Aorta (tissue), 5 donors: Measurements from ENCODE around the gene RANBP3. TPM values are rescaled to one million over a fixed set of nuclear protein-coding genes. Genes with fewer than 3 reads are reported as not detected.

ENCODE experiments used
- ATAC-seq: fragments of 200-7000 bp; cut with Tn5 transposase; one replicate; pipeline ENCODE4 v1.9.1; 2022; ENCODE audit warnings: moderate library complexity; ENCODE audit not compliant: low FRiP score
- DNase-seq, 2 donors: peaks; one replicate each; pipeline ENCODE4 v3.0.0-alpha.2; 2020
- H3K27ac ChIP-seq, 2 donors: one replicate each; pipeline ENCODE4 v1.5.1; 2013; ENCODE audit warnings: low read length in 2 of 2, mild to moderate bottlenecking in 2 of 2, moderate library complexity in 2 of 2, control low read depth in 1 of 2, inconsistent platforms in 1 of 2, low read depth in 1 of 2
- H3K27me3 ChIP-seq, 2 donors: one replicate each; pipeline ENCODE4 v1.6.1; 2013; ENCODE audit warnings: control low read depth in 1 of 2, low read length in 1 of 2, mild to moderate bottlenecking in 1 of 2, moderate library complexity in 1 of 2; ENCODE audit not compliant: insufficient read depth in 2 of 2, control insufficient read depth in 1 of 2
- H3K36me3 ChIP-seq, 2 donors: one replicate each; pipeline ENCODE4 v1.6.1; 2013; ENCODE audit warnings: control low read depth in 1 of 2, low read length in 1 of 2, mild to moderate bottlenecking in 1 of 2; ENCODE audit not compliant: insufficient read depth in 2 of 2, control insufficient read depth in 1 of 2
- H3K4me1 ChIP-seq, 2 donors: one replicate each; pipeline ENCODE4 v1.6.1; 2013; ENCODE audit warnings: low read length in 2 of 2, control low read depth in 1 of 2, mild to moderate bottlenecking in 1 of 2, moderate library complexity in 1 of 2; ENCODE audit not compliant: insufficient read depth in 2 of 2, control insufficient read depth in 1 of 2
- H3K4me3 ChIP-seq, 2 donors: one replicate each; pipeline ENCODE4 v1.5.1; 2013; ENCODE audit warnings: low read length in 2 of 2, control low read depth in 1 of 2, mild to moderate bottlenecking in 1 of 2
- H3K9me3 ChIP-seq: one replicate; pipeline ENCODE4 v1.6.1; 2013; ENCODE audit warnings: mild to moderate bottlenecking, low read length; ENCODE audit not compliant: control insufficient read depth
- WGBS, 2 donors: extraction: QIAGEN DNeasy Blood & Tissue Kit; methylation state at CpG; one replicate each; pipeline ENCODE4 v1.1.7; 2013; 5-methylcytosine and 5-hydroxymethylcytosine counted together
- intact Hi-C, 2 donors: fragments of 100-400 bp; cut with DNase I; formaldehyde crosslinking; loops; one replicate each; pipeline versions ENCODE4 v1.14.2 to v1.15.0; 2022
- polyA plus RNA-seq, 2 donors: library from polyadenylated mRNA; stranded (reverse); fragments of 200-250 nt; gene quantifications; one replicate each; pipeline ENCODE4 v1.2.3, GENCODE V29; 2013
- total RNA-seq, 2 donors: library from RNA; stranded (reverse); fragmentation: NEBNext Ultra II Directional; extraction: Animal tissue kit (Norgen Biotek cat#: 25700); gene quantifications; one replicate each; pipeline ENCODE4 v1.2.1, GENCODE V29; 2021
- donor health status: healthy with polysubstance abuse.
- donor health status: Bipolar disorder and iron deficiency.
- donor health status: DM: no; HTN: no; CAD: no.
- donor health status: DM: no; HTN: no; CAD: no.
- donor health status: DM: yes; HTN: yes; CAD: no.

Gene RANBP3
- total and polyA plus RNA-seq, 4 donors, result 19.5 to 63.2 (median 50.6) TPM

DNA sequence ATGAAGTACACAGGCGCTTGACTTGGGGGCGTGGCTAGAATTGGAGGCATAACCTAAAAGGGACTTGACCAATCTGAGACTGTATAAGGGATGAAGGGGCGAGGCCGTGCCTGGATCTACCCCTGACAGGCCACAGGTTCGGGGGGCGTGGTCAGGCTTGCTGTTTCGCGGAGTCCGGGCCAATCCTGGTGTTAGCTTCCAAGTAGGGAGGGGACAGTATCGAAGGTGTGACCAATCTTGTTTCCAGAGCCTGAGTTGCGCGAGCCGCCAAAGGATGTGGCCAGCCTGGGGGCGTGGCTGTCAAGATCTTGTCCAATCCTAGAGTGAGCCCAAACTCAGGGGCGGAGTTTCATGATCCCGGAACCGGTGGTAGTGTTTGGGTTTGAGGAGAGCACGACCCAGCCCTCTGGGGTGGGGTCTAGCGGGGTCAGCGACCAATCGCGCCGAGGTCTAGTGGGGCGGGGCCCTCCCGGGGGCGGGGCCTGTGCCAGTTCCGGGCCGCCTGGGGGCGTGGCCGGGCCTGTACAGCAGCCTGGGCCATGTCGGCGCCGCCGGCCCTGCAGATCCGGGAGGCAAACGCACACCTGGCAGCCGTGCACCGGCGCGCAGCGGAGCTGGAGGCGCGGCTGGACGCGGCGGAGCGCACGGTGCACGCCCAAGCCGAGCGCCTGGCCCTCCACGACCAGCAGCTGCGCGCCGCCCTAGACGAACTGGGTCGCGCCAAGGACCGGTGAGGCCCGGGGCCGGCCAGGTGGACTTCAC lies 73.4 kb downstream of the RANBP3 start, which contains the start of gene VMAC:
Gene VMAC (plus strand): TSS at position 521 of the 762 bp plus-strand sequence. CDS start 19 bp downstream, at position 540.
- ATAC-seq (peak; percentile 93), DNase-seq (peak; percentile 100)
- no peaks in the 10 kb centered on the region for H3K9me3 ChIP-seq
- peak within 1 kb of the TSS in 1 of 2 donors; percentile 58 for H3K27ac ChIP-seq
- WGBS, 2 donors, result 0% methylated on average over 61 of the region's 61 CpGs
- H3K36me3 ChIP-seq, result peaks cover 0 to 3% of the 10 kb centered on the region in 2 donors
- peak within 1 kb of the TSS; percentile 55 to 63 for H3K4me3 ChIP-seq
- H3K27me3 ChIP-seq, result no peaks in the 10 kb centered on the region
- intact Hi-C loops, result loop anchor here in 1 of 2 donors (1.0 kb wide), 1 partner anchor 184 kb away; the partner anchor contains the start of genes CATSPERD and LONP1
- no peaks in the 10 kb centered on the region for H3K4me1 ChIP-seq

DNA sequence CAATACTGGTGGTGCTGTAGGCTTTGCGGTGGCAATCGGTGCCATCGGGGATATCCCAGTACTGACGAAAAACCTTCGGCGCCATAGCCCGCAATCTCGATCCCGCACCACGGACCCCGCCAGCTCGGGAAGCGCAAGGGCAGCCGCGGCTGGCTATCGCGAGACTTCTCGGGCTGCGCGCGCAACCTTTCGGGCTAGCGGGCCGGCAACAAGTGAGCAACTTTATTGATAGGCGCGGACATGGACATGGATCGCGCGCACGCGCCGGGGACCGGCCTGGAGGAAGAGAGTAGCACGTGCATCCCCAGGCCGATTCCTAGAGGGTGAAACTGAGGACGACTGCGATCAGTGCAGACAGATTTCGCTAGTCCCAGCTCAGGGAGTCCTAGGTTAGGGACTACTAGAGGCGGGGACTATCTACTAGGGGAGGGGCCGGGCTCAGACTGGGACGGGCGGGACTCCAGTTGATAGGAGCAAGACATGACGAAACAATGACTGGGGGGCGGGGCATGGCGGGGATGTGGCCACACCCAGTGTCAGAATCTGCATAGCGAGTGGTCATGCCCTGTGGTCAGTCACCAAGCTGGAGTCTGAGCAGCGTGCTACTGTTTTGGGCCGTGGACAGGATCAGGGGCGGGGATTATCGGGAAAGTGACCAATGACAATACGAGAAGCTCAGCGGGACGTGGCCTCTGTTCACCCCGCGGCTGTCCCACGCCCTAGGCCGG lies 74.2 kb downstream of the RANBP3 start, which contains the start of gene NDUFA11:
Gene NDUFA11 (minus strand): TSS at position 167 of the 728 bp plus-strand sequence. CDS start 82 bp downstream, at position 85.
- DNase-seq (peak; percentile 99), ATAC-seq (peak; percentile 91)
- Histone ChIP-seq H3K27ac (peak within 1 kb of the TSS in 1 of 2 donors; percentile 28), H3K27me3 (no peaks in the 10 kb centered on the region), H3K4me1 (no peaks in the 10 kb centered on the region), H3K4me3 (peak within 1 kb of the TSS; percentile 4 to 63), H3K36me3 (no peaks in the 10 kb centered on the region), H3K9me3 (no peaks in the 10 kb centered on the region)
- intact Hi-C loops, result loop anchor here in 1 of 2 donors (1.0 kb wide), 1 partner anchor 183 kb away; the partner anchor contains the start of genes CATSPERD and LONP1
- 0 to 1% methylated on average over 57 of the region's 57 CpGs for WGBS, 2 donors

DNA sequence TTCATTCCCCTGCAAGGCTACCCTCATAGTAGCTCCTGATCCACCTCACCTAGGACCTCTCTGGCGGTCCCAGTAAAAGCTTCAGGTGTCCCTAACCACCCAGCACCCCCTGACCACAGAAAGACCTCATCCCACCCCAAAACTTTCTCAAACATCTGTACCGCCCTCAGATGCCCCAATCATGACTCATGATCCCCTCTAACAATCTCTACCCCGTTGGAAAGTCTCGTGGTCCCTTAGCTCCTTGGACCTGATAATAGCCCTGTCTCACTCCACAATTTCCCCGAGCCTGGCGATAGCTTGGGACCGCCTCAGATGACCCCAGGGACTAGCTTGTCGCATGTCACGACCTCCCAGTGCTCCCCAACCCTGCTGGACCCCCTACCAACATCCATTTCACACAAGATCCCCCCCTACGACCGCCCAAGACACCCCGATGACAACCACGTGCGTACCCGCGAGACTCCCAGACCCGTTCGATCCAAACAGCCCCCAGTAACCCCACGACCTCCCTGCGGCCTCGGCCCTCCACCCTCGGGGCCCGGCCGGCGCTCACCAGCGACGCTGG lies 74.8 kb downstream of the RANBP3 start:
- Histone ChIP-seq H3K36me3 (no peaks in the 10 kb centered on the region), H3K4me3 (peak overlapping the region; percentile 4 to 63), H3K9me3 (no peaks in the 10 kb centered on the region), H3K27ac (peak overlapping the region in 1 of 2 donors; percentile 6), H3K4me1 (no peaks in the 10 kb centered on the region), H3K27me3 (no peaks in the 10 kb centered on the region)
- no peak for DNase-seq
- 2% methylated on average over 27 of the region's 27 CpGs for WGBS, 2 donors
- no peak for ATAC-seq
- intact Hi-C loops, result no loop called here

DNA sequence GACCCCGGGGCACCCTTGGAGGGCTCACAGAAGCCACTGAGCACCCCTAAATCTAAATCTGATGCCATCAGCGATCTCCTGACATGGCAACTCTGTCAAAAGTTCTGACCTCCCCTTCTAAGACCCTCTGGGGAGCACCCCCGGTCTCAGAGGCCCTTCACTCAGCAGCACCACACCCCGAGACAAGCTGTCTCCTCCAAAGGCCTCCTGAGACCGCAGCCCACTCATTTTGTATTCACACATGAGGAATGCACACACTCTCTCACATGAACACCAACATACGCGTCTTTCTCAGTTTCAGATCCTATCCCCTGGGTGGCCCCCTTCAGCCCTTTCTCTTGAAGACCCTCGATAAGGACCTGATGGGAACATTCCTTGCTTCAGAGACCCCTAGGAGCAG lies 77.0 kb downstream of the RANBP3 start:
- no peaks in the 10 kb centered on the region for H3K27me3 ChIP-seq
- 90 to 91% methylated on average over 8 of the region's 8 CpGs for WGBS, 2 donors
- DNase-seq (no peak), ATAC-seq (no peak)
- H3K9me3 ChIP-seq, result no peaks in the 10 kb centered on the region
- no peaks in the 10 kb centered on the region for H3K4me1 ChIP-seq
- H3K36me3 ChIP-seq, result peaks cover 0 to 2% of the 10 kb centered on the region in 2 donors
- H3K4me3 ChIP-seq, result no peak overlapping the region
- intact Hi-C loops, result no loop called here
- H3K27ac ChIP-seq, result no peak overlapping the region

- no peak overlapping the region for H3K4me3 ChIP-seq
- H3K27ac ChIP-seq, result no peak overlapping the region
- H3K4me1 ChIP-seq, result no peaks in the 10 kb centered on the region
- intact Hi-C loops, result loop anchor here in 1 of 2 donors (10.0 kb wide), 1 partner anchor 95 kb away; the partner anchor contains the start of gene NRTN
- no peaks in the 10 kb centered on the region for H3K9me3 ChIP-seq
- H3K27me3 ChIP-seq, result no peaks in the 10 kb centered on the region
- ATAC-seq, result no peak
- DNase-seq, result no peak
- 90 to 95% methylated on average over 13 of the region's 13 CpGs for WGBS, 2 donors
- H3K36me3 ChIP-seq, result peaks cover 0 to 2% of the 10 kb centered on the region in 2 donors
These were observed 78.0 kb downstream of the RANBP3 start for GRCh38 chr19:5899728-5900526.

GRCh38 chr19:5897189-5897969 lies 80.6 kb downstream of the RANBP3 start:
- no peak for ATAC-seq
- H3K4me1 ChIP-seq, result no peaks in the 10 kb centered on the region
- intact Hi-C loops, result loop anchor here in 1 of 2 donors (10.0 kb wide), 1 partner anchor 93 kb away; the partner anchor contains the start of gene NRTN
- WGBS, 2 donors, result 95 to 96% methylated on average over 30 of the region's 30 CpGs
- no peak for DNase-seq
- H3K27me3 ChIP-seq, result no peaks in the 10 kb centered on the region
- peaks cover 0 to 2% of the 10 kb centered on the region in 2 donors for H3K36me3 ChIP-seq
- H3K9me3 ChIP-seq, result no peaks in the 10 kb centered on the region
- no peak overlapping the region for H3K4me3 ChIP-seq
- H3K27ac ChIP-seq, result no peak overlapping the region

- DNase-seq (no peak), ATAC-seq (no peak)
- H3K4me3 ChIP-seq, result no peak overlapping the region
- H3K27me3 ChIP-seq, result no peaks in the 10 kb centered on the region
- H3K4me1 ChIP-seq, result no peaks in the 10 kb centered on the region
- no peak overlapping the region for H3K27ac ChIP-seq
- no peaks in the 10 kb centered on the region for H3K9me3 ChIP-seq
- intact Hi-C loops, result loop anchor here in 1 of 2 donors (10.0 kb wide), 1 partner anchor 92 kb away; the partner anchor contains the start of gene NRTN
- peaks cover 0 to 2% of the 10 kb centered on the region in 2 donors for H3K36me3 ChIP-seq
- WGBS, 2 donors, result 95 to 96% methylated on average over 25 to 29 of the region's 29 CpGs
These were observed 81.4 kb downstream of the RANBP3 start for GRCh38 chr19:5896365-5897076.
